Colonic mucosa (tissue), 4 donors: Measurements from ENCODE around the gene CELF6. TPM values are rescaled to one million over a fixed set of nuclear protein-coding genes. Genes with fewer than 3 reads are reported as not detected.

ENCODE experiments used
- DNase-seq: peaks from one replicate; pipeline ENCODE4 v3.0.0-alpha.2; 2020
- H3K27ac ChIP-seq: fragments of 200-600 bp; one replicate; pipeline ENCODE4 v1.8.0; 2021
- H3K27me3 ChIP-seq: fragments of 200-600 bp; one replicate; pipeline ENCODE4 v1.8.0; 2021
- H3K36me3 ChIP-seq: fragments of 200-600 bp; one replicate; pipeline ENCODE4 v1.8.0; 2021
- H3K4me1 ChIP-seq: fragments of 200-600 bp; one replicate; pipeline ENCODE4 v1.8.0; 2021; ENCODE audit warnings: mild to moderate bottlenecking
- H3K4me3 ChIP-seq: fragments of 200-600 bp; one replicate; pipeline ENCODE4 v1.8.0; 2021
- H3K9ac ChIP-seq, 2 donors: one replicate each; pipeline ENCODE4 v1.7.0; 2013; ENCODE audit warnings: control low read depth in 2 of 2, low read depth in 2 of 2, low read length in 2 of 2
- H3K9me3 ChIP-seq: fragments of 200-600 bp; one replicate; pipeline ENCODE4 v1.8.0; 2021
- intact Hi-C: fragments of 100-400 bp; cut with DNase I; formaldehyde crosslinking; loops from one replicate; pipeline ENCODE4 v1.14.1; 2022
- total RNA-seq, 2 donors: library from RNA; stranded (reverse); fragmentation: NEBNext Ultra II Directional in 1 of 2; extraction: Animal tissue kit (Norgen Biotek cat#: 25700) in 1 of 2; gene quantifications; one replicate each; pipeline ENCODE4 v1.2.1, GENCODE V29; 2021
- TF ChIP-seq, protein P1 (sequence below): fragments of 200-600 bp; IDR thresholded peaks from one replicate; pipeline ENCODE4 v1.8.0; 2022; ENCODE audit warnings: antibody characterized with exemption, mild to moderate bottlenecking
- donor health status: healthy.
- donor health status: DM: no; HTN: no; CAD: no.
- donor health status: DM: no; HTN: no; CAD: no.

CELF6 gene
- total RNA-seq, 2 donors from 2014 or later: 0.74 to 0.93 TPM

DNA sequence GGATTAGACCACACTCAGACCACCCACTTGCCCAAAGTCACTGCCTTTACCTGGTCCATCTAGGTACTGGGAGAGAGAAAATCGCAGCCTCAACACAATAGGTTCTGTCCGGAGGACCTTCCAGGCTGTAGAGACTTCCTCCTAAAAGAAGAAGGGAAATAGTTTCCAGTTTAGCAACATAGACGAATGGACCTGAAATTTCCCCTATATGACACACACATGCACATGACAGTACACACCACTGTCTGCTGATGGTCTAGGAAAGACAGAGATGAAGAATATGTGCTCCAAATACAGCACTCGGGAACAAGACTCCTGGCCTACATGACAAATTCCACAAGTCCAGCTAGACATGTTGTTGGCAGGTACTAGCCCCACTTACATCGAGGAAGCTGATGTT is 54.9 kb downstream of the CELF6 start:
- Histone ChIP-seq H3K27me3 (no peaks in the 10 kb centered on the region), H3K36me3 (peaks cover 24% of the 10 kb centered on the region), H3K4me1 (no peaks in the 10 kb centered on the region), H3K4me3 (no peak overlapping the region), H3K9me3 (no peaks in the 10 kb centered on the region), H3K9ac (no peak overlapping the region), H3K27ac (no peak overlapping the region)
- TF ChIP-seq, protein P1, sequence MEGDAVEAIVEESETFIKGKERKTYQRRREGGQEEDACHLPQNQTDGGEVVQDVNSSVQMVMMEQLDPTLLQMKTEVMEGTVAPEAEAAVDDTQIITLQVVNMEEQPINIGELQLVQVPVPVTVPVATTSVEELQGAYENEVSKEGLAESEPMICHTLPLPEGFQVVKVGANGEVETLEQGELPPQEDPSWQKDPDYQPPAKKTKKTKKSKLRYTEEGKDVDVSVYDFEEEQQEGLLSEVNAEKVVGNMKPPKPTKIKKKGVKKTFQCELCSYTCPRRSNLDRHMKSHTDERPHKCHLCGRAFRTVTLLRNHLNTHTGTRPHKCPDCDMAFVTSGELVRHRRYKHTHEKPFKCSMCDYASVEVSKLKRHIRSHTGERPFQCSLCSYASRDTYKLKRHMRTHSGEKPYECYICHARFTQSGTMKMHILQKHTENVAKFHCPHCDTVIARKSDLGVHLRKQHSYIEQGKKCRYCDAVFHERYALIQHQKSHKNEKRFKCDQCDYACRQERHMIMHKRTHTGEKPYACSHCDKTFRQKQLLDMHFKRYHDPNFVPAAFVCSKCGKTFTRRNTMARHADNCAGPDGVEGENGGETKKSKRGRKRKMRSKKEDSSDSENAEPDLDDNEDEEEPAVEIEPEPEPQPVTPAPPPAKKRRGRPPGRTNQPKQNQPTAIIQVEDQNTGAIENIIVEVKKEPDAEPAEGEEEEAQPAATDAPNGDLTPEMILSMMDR: no peak
- no peak for DNase-seq
- intact Hi-C loops: no loop called here

DNA sequence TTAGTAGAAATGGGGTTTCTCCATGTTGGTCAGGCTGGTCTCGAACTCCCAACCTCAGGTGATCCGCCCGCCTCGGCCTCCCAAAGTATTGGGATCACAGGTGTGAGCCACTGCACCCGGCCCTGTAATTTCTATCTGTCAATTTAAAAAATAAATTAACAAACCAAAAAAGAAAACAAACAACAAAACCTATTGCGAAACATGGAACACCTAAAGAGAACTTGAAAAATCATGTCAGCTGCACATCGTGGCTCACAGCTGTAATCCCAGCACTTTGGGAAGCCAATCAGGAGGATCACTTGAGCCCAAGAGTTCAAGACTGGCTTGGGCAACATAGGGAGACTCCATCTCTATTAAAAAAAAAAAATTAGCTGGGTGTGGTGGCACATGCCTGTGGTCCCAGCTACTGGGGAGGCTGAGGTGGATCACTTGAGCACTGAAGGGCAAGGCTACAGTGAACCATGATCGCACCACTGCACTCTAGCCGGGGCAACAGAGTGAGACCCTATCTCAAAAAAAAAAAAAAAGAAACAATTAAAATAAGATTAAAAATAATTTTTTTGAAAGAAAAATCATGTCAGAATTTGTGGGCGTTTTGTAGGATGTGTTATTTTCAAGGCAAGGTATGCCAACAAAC is 67.2 kb downstream of the CELF6 start:
- Histone ChIP-seq H3K4me3 (no peak overlapping the region), H3K27ac (no peak overlapping the region), H3K27me3 (no peaks in the 10 kb centered on the region), H3K36me3 (peaks cover 9% of the 10 kb centered on the region), H3K9ac (no peak overlapping the region), H3K9me3 (no peaks in the 10 kb centered on the region), H3K4me1 (no peaks in the 10 kb centered on the region)
- DNase-seq: no peak
- intact Hi-C loops: no loop called here
- TF ChIP-seq, protein P1: no peak

DNA sequence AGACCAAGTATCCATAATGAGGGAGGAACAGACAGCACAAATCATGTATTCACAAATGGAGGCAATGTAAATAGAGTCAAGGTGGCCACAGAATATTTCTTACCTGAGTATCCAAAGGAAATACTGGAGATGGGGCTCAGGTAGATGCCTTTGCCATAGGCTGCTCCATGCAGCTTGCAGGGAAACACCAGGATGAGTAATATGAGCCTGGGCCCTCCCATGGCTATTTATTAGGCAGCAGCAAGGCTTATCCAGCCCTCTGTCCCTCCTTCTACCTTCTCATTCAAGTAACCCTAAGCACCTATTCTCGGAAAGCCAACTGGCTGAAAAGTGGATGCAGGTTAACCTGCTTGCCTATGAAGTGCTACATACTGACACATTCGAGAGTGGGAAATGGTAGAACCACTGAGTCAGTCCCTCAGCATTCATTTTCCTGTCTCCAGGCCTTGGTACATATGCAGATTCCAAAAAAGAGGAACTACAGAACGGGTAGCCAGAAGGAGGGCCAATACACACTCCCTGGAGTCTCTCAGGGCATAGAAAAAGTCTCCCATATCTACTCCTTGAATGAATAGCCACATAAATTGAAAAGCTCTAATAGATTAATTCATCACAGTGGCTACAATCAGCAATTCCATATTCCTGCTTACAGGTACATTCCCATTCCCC is 70.7 kb downstream of the CELF6 start:
- Histone ChIP-seq H3K9ac (no peak overlapping the region), H3K9me3 (no peaks in the 10 kb centered on the region), H3K27ac (no peak overlapping the region), H3K36me3 (peaks cover 9% of the 10 kb centered on the region), H3K4me1 (no peaks in the 10 kb centered on the region), H3K4me3 (no peak overlapping the region), H3K27me3 (no peaks in the 10 kb centered on the region)
- TF ChIP-seq, protein P1: no peak
- DNase-seq: no peak
- intact Hi-C loops: no loop called here

DNA sequence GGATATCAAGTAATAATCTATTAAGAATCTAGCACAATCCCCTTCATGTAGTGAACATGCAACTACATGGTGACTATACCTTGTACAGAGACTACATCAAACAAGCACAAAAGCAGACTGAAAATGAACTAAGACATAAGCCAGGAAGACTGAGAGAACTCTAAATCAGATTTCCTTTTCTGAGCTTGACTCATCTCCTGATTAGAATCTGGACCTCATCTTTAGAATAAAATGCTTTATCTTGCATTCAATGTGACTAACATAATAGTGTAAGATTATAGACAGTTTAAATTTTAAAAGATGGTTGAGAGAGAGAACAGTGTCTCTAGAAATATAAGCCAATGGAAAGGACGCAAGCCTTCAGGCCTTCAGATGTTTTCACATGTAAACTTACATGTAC is 71.4 kb downstream of the CELF6 start:
- no peak for DNase-seq

DNA sequence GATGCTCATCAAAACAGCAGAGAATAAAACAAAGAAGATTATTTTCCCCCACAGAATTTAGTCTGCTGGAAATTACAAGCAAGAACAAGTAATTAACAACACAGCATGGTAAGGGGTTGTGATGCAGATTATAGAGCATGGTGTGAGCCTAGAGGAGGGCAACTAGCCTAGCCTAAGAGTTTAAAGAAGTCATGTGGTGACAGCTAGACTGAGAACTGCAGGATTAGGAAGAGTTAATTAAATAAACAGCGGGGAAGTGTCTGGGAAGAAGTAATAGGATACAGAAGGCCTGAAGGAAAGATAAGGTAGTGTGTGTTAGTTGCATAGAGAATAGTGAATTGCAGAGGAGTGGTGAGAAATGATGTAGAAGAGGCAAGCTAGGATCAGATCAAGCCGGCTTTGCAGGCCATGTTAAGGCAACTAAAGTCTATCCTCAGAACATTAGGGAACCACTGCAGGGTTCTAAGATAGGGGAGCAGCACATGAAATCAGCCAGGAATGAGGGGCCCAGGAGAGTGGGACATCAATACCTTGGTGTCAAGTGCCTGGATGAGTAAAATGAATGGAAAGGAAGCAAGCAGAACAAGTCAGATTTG is 77.1 kb downstream of the CELF6 start:
- no peak overlapping the region for H3K4me3 ChIP-seq
- no peak for DNase-seq
- TF ChIP-seq, protein P1: no peak
- H3K9ac ChIP-seq: no peak overlapping the region
- no peaks in the 10 kb centered on the region for H3K9me3 ChIP-seq
- no peaks in the 10 kb centered on the region for H3K27me3 ChIP-seq
- peaks cover 9% of the 10 kb centered on the region for H3K36me3 ChIP-seq
- intact Hi-C loops: no loop called here
- H3K4me1 ChIP-seq: no peaks in the 10 kb centered on the region
- no peak overlapping the region for H3K27ac ChIP-seq

More for the DNA sequence above, 71.4 kb downstream of the CELF6 start:
- intact Hi-C loops: no loop called here
- no peaks in the 10 kb centered on the region for H3K9me3 ChIP-seq
- no peak overlapping the region for H3K27ac ChIP-seq
- no peaks in the 10 kb centered on the region for H3K4me1 ChIP-seq
- H3K36me3 ChIP-seq: peaks cover 5% of the 10 kb centered on the region
- H3K4me3 ChIP-seq: no peak overlapping the region
- TF ChIP-seq, protein P1: no peak
- no peak overlapping the region for H3K9ac ChIP-seq
- no peaks in the 10 kb centered on the region for H3K27me3 ChIP-seq
